MV-4-11 (cell line): ENCODE data around the gene FAM193A.
"Not testable (repeated sequence)": the region's sequence is repeated elsewhere in the genome, so short reads cannot be mapped to it uniquely, and the experiment has no call there.

Experiments used
- DNase-seq: peaks from one replicate; lab custom pipeline; 2025; lab: John Stamatoyannopoulos, UW

Gene FAM193A, protein sequence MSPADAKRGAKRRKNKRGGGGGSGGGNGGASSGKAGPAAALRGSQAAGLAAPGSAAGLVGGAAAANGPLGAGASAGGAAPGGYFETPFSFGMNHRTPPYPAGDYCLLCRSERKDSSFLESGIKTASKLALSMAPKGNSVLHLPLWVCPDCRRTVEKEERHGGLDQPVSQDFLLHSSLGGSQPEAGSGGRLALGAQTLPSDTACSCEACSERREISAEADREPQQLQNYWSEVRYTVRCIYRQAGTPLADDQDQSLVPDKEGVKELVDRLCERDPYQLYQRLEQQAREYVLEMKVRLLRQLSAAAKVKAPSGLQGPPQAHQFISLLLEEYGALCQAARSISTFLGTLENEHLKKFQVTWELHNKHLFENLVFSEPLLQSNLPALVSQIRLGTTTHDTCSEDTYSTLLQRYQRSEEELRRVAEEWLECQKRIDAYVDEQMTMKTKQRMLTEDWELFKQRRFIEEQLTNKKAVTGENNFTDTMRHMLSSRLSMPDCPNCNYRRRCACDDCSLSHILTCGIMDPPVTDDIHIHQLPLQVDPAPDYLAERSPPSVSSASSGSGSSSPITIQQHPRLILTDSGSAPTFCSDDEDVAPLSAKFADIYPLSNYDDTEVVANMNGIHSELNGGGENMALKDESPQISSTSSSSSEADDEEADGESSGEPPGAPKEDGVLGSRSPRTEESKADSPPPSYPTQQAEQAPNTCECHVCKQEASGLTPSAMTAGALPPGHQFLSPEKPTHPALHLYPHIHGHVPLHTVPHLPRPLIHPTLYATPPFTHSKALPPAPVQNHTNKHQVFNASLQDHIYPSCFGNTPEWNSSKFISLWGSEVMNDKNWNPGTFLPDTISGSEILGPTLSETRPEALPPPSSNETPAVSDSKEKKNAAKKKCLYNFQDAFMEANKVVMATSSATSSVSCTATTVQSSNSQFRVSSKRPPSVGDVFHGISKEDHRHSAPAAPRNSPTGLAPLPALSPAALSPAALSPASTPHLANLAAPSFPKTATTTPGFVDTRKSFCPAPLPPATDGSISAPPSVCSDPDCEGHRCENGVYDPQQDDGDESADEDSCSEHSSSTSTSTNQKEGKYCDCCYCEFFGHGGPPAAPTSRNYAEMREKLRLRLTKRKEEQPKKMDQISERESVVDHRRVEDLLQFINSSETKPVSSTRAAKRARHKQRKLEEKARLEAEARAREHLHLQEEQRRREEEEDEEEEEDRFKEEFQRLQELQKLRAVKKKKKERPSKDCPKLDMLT (N-terminal part only)

DNA sequence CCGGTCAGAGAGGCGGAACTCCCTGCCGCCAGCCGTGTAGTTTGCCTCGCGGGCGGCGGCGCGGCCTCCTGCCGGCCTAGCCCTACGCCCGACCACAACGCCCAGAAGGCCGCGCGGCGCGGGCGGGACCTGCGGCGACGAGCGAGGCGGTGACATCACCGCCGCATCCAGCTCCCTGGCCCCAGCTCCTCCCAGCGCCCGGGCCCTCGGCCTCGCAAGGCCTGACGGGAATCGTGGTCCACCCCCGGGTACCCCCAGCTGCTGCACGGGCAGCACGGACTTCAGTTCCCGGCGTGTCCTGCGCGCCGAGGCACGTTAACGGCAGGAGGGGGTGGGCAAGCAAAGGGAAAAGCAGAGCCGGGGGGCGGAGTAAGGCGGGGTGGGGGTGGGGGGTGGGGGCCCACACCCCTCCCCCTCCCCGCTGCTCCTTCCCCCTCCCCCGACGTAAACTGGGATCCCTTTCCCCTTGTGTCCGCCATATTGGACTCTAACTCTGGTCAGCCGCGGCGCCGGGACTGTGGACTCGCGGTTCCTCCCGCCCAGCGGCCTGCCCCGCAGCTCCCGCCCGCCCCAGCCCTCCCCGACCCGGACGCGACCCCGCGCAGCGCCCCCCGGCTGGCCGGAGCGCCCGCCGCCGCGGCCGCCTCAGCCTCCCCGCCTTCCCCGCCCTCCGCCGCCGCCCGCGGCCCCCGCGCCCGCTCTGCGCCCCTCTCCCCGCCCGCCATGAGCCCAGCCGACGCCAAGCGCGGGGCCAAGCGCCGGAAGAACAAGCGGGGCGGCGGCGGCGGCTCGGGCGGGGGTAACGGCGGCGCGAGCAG is at the start of gene FAM193A:
Gene FAM193A (plus strand): TSS at position 455 of the 818 bp plus-strand sequence. CDS start 269 bp downstream, at position 724.
- peak; percentile 98 for DNase-seq

DNA sequence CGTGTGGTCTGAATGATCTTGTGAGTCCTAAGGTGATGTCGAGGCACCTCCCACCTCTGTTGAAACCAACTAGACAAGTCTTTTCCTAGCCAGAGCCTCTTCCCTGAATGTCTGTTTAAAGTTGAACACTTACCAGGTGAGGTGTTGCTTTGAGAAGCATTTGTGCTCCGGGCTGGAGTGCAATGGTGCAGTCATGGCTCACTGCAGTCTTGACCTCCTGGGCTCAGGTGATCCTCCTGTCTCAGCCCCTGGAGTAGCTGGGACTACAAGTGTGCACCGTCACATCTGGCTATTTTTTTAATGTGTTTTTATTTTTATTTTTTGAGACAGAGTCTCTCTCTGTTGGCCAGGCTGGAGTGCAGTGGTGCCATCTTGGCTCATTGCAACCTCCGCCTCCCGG is 49.5 kb upstream of the FAM193A start:
- DNase-seq, result no peak

DNA sequence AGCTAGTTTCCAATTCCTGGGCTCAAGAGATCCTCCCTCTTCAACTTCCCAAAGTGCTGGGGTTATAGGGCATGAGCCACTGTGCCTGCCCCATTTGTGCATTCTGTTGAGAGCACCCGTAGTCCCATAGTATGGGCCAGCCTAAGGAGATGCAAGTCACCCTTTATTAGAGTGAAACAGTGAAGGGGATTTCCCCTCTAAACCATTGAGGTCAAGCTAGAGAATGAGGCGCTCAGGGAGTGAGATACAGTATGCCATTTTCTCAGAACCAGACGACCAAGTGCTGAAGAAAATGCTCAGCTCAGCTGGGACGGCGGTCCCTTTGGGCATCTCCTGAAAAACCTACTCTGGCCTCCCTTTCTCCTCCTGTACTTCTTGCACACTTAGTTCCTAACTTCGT is 48.8 kb upstream of the FAM193A start:
- no peak for DNase-seq

DNA sequence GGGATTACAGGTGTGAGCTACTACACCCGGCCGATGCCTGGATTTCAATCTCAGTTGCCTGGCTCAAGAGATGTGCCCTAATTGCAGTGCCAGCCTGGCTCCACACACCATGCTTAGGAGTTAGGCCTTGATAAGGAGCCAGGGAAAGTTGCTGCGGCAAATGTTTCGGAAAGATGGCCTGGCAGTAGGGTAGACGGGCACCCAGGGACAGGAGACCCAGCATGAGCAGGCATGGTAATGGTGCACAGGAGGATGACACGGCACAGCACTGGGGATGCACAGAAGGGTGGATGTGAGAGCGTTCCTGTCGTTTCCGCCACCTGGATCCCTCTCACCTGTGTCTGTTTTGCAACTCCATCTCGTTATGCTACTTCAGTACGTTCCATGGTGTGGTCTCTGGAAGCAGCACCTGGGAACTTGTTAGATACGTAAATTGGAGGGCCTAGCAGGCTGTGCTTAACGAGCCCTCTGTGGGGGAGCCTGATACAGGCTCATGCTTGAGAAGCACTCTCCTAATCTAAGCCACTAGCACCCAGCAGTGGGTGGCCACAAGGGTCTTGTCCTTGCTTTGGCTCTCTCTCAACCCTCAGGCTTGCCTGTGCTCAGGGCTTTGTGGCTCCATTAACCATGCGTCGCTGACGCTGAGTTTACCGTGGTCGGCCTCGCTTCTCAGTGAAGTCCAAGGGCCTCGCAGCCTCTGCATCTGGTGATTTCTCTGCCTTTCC is 47.2 kb upstream of the FAM193A start:
- no peak for DNase-seq

DNA sequence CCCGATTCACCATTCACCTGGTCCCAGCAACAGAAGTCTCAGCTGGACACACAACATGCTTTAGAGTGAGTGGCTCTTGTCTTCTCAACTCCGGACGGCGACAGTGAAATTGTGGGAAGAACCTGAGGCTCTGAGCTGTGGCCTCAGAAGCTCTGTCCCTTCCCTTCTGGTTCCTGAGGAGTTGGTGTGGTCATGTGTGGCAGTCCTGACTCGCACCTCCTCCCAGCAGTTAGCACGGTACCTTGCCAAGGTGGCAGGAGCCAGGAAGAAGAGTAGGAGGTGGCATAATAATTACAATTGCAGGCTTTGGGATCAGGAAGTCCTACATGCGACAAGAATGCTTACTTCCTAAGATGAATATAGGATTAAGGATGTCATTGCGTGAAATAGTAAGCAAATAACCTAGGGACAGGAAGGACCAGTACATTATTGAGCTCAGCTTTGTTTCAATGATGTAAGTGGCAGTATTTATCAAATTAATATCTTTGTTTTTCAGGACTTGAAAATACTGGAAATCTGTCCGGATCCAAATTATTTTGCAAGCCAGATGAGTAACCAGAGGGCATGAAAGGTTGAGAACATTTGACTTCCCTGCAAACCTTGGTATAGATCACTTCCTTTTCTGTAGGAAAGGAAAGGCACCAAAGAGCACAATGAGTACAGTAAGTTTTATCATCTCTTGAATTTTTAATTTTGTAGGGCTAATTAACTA is 46.5 kb upstream of the FAM193A start:
- DNase-seq, result peak; percentile 22

DNA sequence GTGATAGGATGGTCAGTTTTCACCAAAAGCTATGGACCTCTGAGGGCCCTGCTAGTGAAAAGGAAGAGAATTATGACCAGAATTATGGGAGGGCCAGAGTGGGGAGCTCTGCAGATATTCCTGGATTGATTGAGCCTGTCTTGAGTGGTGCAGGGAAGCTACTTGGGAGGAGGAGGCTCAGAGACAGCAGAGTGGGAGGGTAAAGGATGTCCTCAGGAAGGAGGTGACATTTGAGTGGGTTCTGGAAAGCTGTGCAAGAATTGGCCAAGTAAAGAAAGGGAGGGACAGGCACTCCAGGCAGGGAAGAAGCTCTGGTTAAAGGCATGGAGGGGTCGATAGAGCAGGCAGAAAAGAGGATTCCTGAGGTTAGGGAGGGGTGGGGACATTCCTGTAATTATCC is 43.5 kb upstream of the FAM193A start:
- no peak for DNase-seq

DNA sequence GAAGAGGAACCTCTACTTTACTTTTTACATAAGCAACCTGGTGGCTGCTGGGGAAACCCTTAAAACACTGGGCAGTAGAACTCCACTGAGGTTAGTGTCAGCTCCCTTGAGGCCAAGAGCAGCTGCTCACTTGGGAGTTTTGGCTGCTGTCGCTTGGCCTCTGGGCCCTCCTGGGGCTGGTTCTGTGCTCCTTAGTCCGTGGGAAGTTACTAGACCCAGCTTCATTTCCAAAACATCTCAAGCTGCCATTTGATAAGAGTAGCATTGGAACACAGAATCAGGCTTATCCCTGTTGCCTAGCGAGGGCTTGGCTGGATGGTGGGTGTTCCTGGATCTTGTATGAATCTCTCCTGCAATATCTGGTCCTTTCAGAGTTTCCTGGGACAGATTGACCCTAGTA is 41.5 kb upstream of the FAM193A start:
- no peak for DNase-seq

DNA sequence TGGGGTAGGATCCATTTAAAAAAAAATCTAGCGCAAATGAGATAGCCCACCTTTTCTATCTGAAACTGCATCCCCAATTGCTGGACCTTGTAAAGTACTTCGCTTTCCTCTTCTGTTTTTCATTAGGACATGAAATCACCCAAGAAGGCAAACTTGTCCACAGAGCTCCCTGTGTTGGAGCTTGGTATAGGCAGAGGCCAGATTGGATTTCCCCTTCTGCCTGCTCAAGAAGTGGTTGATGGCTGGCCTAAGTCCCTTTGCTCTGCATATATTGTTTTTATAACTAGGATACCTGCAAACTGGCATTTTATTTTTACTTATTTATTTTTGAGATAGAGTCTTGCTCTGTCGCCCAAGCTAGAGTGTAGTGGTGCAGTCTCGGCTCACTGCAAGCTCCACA is 39.1 kb upstream of the FAM193A start:
- peak; percentile 12 for DNase-seq

DNA sequence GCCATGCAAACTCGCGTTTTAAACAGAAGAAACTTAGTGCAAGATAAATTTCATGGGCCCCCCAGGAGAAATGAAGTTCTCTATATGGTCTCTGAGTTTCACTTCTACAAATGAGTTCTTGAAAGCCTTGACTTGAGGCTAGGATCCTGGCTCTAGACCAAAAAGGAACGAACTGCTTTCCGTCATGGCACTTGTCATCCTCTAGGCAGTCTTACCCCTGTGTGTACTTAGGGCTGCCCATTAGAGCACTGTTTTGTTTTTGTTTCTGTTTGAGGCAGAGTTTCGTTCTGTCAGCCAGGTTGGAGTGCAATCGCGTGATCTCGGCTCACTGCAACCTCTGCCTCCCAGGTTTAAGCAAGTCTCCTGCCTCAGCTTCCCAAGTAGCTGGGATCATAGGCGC is 38.5 kb upstream of the FAM193A start:
- DNase-seq, result peak; percentile 97

DNA sequence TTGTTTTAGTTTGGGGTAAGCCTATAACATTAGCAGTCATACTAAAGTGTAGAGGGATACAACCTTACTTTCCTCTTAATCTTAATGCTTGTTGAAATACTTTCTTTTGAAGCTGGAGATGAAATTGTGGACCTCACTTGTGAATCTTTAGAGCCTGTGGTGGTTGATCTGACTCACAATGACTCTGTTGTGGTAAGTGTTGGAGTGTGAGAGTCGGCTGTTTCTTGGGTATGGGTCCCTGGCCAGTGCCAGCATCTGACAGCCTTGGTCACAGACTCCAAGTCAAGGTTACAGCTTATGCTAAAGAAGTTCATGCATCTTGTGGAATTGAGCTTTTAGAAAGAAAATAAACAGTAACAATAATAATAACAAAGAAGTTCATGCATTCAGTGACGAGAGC is 35.9 kb upstream of the FAM193A start:
- DNase-seq, result no peak

DNA sequence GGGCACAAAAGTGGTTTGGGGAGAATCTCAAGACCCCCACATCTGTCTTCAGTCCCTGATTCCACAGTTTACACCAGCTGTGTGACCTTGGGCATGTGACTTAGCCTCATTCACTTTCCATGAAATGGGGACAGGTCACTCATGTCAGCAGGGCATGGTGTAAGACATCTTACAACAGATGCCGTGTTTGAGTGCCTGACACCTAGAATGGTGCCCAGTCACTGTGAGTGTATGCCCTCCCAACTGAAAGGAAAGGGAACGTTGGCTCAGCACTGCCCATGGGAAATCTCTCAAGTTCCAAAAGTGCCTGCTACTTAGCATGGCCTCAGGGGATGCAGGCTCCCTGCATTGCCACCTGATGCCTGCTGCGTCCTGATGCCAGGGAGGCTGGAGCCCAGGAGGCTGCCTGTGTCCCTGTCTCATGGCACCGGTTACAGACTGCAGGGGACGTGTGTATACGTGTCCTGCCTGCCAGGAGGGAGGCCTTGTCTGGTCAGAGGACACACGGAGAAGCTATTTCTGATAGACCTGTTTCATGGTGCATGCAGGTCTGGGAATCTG is 35.3 kb upstream of the FAM193A start:
- no peak for DNase-seq

DNA sequence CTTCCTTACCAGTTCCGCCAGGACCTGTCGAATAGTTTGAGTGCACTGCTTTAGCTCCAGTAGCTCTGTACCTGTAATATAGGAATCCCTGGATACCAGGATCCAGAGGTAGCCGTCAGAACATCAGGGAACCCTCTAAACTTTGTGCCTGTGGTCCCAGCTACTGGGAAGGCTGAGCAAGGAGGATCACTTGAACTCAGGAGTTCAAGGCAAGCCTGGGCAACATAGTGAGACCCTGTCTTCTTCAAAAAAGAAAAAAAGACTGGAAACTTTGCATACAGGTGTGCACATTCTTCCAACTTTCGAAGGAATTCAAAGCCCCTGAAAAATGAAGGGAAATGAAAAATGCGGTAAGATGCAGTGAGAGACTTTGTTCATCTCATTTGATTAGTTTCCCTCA is 32.6 kb upstream of the FAM193A start:
- no peak for DNase-seq

DNA sequence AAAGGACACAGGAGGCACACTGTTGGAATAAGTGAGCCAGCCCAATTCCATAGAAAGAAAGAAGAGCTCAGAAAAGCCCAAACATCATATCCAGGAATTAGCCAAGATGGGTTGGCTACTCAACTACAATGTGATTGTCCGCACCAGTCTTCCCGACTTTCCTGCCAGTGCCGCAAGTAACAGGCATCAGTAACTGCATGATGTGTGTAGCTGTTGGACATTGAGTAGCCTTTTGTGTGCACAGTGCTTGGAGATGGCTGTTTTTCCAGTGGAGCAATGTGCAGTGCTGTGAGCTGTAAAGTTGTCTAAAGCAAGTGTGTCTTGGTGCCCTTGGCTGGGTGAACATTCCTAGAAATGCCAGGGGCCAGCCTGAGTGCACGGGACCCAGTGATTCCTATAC is 29.2 kb upstream of the FAM193A start:
- no peak for DNase-seq

DNA sequence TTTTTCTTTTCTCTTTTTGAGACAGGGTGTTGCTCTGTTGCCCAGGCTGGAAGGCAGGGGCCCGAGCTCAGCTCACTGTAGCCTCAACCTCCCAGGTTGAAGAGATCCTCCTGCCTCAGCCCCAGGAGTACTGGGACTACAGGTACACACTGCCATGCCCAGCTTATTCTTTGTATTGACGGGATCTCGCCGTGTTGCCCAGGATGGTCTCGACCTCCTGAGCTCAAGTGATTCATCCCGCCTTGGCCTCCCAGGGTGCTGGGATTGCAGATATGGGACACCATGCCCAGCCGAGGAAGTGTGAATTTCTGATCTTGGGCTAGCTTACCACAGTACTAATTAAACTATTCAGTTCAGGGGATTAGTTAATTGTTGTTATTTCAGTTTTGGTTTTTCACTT is 28.6 kb upstream of the FAM193A start:
- no peak for DNase-seq

DNA sequence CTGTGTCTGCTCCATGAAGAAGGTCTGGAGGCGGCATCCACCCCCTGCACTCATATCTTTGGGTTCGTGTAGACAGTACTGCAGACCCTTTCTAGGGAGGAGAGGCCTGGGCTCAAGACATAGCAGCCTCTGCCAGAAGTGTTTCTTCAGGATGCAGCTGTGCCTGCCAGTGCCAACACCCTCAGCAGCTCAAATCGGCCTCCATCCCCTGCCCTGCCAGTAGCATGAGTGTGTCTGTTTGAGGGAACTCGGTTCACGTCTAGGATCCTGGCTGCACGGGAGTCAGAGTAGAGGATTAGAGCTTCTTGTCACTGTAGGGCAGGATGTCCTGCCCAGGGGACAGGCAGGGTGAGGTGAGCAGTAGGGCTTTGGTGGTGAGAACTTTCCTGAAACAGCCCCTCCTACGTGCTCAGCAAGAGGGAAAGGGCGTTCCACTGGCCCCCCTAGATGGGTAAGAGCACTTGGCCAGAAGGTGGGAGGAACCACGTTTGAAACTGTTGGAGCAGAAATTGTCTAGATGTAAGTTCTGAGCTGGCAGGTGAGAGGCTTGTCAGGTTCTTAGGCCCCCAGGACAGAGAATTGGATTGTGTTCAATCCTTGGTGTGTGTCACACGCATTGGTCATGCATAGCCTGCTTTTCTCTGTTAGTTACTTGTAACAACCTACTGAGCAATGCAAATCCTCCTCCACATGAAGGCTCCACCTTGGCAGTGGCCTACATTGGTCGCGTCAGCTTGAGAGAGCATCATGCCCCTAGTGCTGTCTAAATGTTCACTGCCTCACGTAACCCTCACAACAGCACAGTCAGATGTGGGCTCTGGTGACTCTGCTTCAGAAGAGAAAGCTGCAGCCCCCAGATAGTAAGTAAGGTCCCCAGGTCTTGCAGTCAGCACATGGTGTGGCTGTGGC is 25.8 kb upstream of the FAM193A start:
- DNase-seq, result no peak

DNA sequence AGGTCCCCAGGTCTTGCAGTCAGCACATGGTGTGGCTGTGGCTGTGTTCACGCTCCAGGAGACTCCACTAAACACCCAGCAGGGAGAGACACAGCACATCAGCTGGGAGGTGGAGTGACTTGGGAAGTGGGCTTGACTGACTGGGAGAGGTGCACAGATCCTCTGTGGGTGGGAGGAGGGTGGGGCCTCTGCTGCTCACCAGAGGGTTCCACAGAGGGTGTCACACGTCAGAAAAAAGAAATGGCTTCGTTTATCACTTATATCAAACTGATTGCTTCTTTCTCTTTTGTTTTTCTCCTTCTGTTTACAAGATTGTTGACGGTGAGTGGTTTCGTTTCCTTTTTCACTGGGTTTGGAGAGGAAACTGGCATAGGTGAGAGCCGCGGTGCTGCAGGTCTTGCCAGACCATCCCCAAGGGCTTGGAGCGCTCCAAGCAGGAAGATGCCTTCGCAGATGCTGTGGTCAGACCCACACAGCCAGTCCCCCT is 24.8 kb upstream of the FAM193A start:
- no peak for DNase-seq

DNA sequence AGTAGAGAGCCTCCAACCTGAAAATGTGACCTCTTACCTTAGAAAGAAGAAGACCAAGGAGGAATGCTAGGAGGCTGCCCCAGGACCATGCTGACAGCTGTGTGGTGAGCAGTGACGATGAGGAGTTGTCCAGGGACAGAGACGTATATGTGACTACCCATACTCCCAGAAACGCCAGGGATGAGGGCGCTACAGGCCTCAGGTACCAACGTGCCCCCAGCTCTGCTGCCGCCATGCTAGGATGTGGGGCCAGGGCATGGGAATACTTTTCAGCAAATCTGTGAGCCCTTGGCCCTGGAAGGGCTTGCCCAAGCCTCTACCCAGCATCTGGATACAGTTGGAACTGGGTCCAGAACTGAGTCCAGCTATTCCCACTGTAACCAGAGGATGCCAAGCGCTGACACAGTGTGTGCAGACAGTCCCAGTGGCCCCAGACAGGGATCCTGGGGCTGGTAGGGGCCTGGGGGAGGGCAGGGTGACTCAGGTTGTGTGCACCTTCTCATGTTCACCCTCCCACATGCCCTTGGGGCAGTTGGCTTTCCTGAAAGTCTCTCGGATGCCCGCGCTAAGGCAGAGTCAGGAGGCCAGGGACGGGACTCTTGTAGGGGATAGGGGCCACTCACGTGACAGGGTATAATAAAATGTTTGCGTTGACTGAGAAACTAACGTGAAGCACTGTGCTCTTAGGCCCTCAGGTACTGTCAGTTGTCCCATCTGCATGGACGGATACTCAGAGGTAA is 23.9 kb upstream of the FAM193A start:
- no peak for DNase-seq

DNA sequence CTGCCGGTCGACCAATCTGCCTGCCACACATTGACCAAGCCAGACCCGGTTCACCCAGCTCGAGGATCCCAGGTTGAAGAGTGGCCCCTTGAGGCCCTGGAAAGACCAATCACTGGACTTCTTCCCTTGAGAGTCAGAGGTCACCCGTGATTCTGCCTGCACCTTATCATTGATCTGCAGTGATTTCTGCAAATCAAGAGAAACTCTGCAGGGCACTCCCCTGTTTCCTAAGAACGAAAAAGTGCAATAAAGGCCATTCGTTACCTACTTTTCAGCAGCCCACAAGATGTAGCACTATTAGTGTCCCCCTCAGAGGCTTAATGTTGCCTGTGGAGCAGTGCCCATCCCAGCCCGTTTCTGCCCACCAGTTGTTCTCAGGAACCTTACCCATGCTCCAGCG is 22.3 kb upstream of the FAM193A start:
- not testable (repeated sequence) for DNase-seq
